Rectal smooth muscle tissue (tissue), 1 donor: ENCODE data around the gene MUSTN1.

Experiments used
- H3K27ac ChIP-seq: one replicate; pipeline ENCODE4 v1.7.0; 2013; ENCODE audit warnings: low read depth, low read length, inconsistent platforms
- H3K27me3 ChIP-seq: one replicate; pipeline ENCODE4 v1.7.0; 2013; ENCODE audit warnings: low read length; ENCODE audit not compliant: control insufficient read depth, insufficient read depth
- H3K36me3 ChIP-seq: one replicate; pipeline ENCODE4 v1.7.0; 2013; ENCODE audit warnings: low read length; ENCODE audit not compliant: control insufficient read depth, insufficient read depth
- H3K4me1 ChIP-seq: one replicate; pipeline ENCODE4 v1.7.0; 2013; ENCODE audit warnings: low read length; ENCODE audit not compliant: control insufficient read depth, insufficient read depth
- H3K4me3 ChIP-seq: one replicate; pipeline ENCODE4 v1.7.0; 2013; ENCODE audit warnings: low read length
- H3K9ac ChIP-seq: one replicate; pipeline ENCODE4 v1.7.0; 2013; ENCODE audit warnings: low read length

MUSTN1 gene

DNA sequence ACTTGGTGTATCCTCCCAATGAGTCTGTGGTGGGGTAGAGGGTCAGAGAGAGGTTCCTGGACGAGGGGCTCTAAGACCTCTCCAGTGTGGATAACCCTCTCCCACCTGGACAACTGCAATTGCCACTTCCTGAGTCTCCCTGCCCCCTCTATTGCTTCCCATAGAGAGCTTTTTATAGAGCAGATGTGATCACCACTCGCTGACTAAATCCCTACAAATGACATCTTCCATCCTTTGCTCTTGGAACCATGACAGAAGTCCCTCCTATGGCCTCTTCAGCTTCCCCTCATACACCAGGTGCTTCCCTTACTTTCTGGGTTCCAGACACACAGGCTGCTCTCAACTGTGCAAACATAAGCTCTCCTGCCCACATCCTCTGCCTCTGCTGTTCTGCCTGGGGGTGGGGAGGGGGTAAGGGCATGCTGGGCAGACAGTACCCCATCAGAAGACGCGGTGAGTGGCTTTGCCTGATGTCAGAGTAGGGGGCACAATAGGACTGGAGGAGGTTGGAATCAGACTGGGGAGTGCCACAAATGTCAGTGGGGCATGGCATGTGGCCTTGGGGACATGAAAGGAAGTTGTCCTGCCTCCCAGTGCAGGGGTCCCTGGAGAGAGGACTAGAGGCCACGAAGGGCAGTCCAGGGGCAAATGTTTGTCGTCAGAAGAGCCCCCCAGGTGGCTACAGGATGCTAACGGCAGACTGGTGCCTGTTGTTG lies 25.0 kb downstream of the MUSTN1 start:
- no peaks in the 10 kb centered on the region for H3K27me3 ChIP-seq
- no peak overlapping the region for H3K4me3 ChIP-seq
- no peak overlapping the region for H3K9ac ChIP-seq
- no peaks in the 10 kb centered on the region for H3K36me3 ChIP-seq
- H3K27ac ChIP-seq = no peak overlapping the region
- no peaks in the 10 kb centered on the region for H3K4me1 ChIP-seq

DNA sequence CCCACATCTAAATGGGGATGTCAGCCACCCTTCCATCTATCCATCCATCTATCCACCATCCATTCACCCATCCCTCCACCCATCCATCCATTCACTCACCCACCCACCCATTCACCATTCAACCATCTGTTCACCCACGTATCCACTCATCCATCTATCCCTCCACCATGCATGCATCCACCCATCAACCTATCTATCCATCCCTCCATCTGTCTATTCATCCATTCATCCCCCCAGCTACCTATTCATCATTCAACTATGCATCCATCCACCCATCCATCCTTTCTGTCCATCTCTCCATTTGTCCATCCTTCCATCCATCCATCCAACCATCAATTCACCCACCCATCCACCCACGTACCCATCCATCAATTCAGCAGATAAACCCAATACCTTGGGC lies 25.7 kb downstream of the MUSTN1 start:
- Histone ChIP-seq H3K27ac (no peak overlapping the region), H3K27me3 (no peaks in the 10 kb centered on the region)

DNA sequence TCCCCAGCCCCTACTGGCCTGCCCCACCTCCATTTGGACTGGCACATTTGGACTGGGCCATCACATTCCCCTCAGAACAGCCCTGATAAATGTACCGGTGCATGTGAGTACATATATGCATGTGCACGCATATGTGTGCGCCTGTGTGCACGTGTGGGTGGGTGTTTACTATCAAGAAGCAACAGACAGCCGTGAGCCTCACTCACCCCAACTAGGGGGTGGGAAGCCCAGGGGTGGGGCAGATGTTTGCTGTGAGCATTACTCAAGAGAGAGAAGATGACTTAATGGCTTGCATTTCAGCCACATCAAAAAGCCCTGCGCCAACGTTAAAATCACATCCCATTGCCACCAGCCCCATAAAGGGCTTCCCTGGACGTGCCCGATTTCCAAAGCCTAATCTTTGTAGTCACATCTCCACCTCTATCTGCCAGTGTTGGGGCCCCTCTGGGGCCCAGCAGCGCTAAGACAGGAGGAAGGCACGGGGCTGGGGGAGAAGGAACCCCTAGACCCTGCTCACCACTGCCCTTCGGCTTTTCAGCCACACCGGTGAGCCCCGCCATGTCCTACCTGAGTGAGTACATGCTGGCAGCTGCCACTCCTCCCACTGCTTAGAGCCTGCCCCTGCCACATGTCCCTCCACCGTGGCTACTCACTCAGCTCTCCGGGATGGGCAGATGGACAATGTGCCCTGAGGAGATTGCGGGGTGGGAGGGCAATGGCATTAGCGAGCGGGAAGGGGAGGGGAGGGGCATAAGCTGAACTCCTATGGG lies 29.4 kb downstream of the MUSTN1 start:
- Histone ChIP-seq H3K27me3 (no peaks in the 10 kb centered on the region), H3K4me3 (no peak overlapping the region), H3K4me1 (no peaks in the 10 kb centered on the region), H3K36me3 (no peaks in the 10 kb centered on the region), H3K9ac (no peak overlapping the region), H3K27ac (no peak overlapping the region)

More for the DNA sequence above, 25.7 kb downstream of the MUSTN1 start:
- Histone ChIP-seq H3K9ac (no peak overlapping the region), H3K4me1 (no peaks in the 10 kb centered on the region), H3K4me3 (no peak overlapping the region), H3K36me3 (no peaks in the 10 kb centered on the region)

DNA sequence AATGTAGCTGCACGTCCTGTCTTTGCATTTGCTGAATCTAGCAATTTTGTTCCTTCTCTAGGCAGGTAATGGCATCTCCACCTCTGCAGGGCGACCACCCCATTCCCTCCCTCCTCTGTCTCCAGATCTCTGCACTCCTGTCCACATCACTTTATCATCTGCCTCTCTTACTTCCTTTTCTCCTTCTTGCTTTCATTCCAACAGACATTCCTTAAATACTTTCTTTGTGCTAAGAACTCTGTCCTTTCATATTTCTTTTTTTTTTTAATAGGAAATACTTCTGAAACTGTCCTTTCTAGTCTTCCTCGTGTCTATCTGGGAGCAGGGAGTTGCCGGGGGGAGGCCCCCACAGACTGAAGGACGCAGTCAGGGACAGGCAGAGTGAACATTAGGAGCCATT lies 33.0 kb downstream of the MUSTN1 start:
- H3K4me1 ChIP-seq = no peaks in the 10 kb centered on the region
- no peaks in the 10 kb centered on the region for H3K27me3 ChIP-seq
- no peak overlapping the region for H3K4me3 ChIP-seq
- no peaks in the 10 kb centered on the region for H3K36me3 ChIP-seq
- no peak overlapping the region for H3K27ac ChIP-seq
- no peak overlapping the region for H3K9ac ChIP-seq

DNA sequence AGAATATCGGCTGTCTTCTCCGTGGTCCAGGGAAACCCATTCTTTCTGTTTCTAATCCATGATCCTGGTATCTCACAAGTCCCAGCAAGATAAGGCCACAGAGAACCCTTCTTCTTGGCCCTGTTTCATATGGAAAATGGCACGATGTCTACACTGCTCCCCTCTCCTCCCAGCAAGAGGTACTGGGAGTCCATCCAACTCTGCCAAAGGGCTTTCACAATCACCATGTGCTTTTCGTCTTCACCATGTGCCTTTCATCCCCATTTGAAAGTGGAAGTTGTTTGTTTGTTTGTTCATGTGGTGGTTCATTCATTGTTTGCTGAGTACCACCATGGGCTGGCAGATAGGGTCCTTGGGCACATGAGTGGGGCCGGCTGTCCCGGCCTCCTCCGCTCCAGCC lies 34.7 kb downstream of the MUSTN1 start:
- Histone ChIP-seq H3K4me1 (no peaks in the 10 kb centered on the region), H3K36me3 (no peaks in the 10 kb centered on the region), H3K27ac (no peak overlapping the region), H3K9ac (no peak overlapping the region), H3K27me3 (no peaks in the 10 kb centered on the region), H3K4me3 (no peak overlapping the region)

DNA sequence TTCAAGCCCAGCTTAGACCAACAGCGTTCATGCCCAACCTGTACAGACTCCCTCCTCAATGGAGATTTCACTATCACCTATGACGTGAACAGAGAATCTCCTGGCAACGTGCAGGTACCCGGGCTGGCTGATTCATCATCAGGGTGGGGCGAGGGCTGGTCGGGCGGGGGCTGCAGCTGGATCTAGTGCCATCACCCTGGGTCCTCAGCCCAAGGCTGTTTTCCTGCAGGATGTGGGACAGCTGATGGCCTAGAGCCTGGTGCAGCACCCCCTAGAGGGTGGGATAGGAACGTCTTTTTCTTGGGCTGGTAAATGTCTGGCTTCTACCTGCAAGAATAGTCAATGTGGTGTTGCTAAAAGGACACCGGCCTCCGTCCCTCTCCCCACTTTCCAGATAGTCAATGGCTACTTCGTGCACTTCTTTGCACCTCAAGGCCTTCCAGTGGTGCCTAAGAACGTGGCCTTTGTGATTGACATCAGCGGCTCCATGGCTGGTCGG lies 35.8 kb downstream of the MUSTN1 start:
- Histone ChIP-seq H3K27ac (no peak overlapping the region), H3K4me1 (no peaks in the 10 kb centered on the region), H3K36me3 (no peaks in the 10 kb centered on the region), H3K4me3 (no peak overlapping the region), H3K27me3 (no peaks in the 10 kb centered on the region), H3K9ac (no peak overlapping the region)

DNA sequence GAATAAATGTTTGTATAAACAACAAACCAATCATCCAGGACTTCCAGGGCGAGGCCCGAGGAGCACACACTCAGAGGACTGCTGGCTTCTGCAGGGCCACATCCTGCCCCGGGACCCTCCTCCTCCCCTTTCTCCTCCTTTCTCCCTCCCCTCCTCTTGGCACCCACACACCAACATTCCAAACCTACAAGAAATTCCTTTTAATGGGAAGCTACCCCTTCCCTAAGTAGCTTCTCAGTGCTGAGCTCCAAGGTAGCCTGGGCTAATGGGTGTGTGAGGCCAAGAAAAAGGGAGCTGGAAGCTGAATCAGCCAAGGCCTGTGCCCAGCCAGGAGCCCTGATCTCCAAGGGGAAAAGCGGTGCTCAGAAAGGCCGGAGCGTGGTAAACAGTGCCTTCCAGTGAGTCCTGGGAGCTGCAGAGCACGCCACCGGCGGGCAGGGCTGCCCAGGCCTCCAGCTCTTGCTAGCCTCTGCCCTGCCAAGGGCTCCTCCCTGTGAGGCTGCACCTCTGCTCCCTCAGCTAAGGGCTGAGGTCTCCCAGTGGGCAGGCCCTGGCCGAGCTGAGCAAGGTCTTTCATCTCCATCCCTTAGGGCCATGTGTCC lies 36.3 kb downstream of the MUSTN1 start:
- Histone ChIP-seq H3K36me3 (no peaks in the 10 kb centered on the region), H3K27me3 (no peaks in the 10 kb centered on the region), H3K4me1 (no peaks in the 10 kb centered on the region), H3K4me3 (no peak overlapping the region), H3K27ac (no peak overlapping the region), H3K9ac (no peak overlapping the region)

DNA sequence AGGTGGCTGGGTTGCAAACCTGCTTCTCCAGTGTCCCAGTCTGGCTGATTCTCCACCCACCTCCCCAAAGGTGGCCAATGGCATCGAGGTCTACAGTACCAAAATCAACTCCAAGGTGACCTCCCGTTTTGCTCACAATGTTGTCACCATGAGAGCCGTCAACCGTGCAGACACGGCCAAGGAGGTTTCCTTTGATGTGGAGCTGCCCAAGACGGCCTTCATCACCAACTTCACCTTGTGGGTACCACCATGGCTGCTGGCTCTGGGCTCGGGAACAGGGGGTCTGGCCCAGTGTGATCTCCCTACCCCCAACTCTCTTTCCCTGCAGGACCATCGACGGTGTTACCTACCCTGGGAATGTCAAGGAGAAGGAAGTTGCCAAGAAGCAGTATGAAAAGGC lies 38.4 kb downstream of the MUSTN1 start:
- Histone ChIP-seq H3K27ac (no peak overlapping the region), H3K4me1 (no peaks in the 10 kb centered on the region), H3K36me3 (no peaks in the 10 kb centered on the region), H3K4me3 (no peak overlapping the region), H3K9ac (no peak overlapping the region), H3K27me3 (no peaks in the 10 kb centered on the region)

DNA sequence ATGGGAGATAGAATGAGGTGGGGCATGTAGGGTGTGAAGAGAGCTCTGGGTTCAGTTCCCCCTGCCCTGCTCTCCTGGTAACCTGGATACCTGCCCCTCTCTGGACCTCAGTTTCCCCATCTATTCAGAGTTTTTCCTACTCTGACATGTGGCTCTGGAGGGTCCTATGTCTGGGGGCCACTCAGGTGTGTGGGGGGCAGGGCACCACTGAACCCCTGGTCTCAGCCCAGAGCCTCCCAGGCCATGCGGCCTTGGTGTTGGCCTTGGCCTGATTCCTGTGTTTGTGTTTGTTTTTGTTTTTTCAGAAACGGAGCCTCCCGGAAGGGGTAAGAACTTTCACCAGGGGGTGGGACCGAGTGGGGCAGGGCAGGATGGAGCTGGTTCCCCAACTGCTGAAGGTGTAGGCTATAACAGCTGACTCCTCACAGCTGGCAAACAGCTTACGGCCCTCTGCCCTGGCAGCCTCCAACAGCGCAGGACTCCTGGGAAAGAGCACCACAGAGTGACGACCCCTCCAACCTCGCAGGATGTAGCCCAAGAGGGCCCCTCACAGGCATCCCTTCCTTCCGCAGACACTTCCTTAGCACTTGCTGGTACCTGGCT lies 39.4 kb downstream of the MUSTN1 start:
- no peaks in the 10 kb centered on the region for H3K4me1 ChIP-seq
- H3K9ac ChIP-seq = no peak overlapping the region
- H3K36me3 ChIP-seq = no peaks in the 10 kb centered on the region
- no peak overlapping the region for H3K4me3 ChIP-seq
- H3K27me3 ChIP-seq = no peaks in the 10 kb centered on the region
- no peak overlapping the region for H3K27ac ChIP-seq

DNA sequence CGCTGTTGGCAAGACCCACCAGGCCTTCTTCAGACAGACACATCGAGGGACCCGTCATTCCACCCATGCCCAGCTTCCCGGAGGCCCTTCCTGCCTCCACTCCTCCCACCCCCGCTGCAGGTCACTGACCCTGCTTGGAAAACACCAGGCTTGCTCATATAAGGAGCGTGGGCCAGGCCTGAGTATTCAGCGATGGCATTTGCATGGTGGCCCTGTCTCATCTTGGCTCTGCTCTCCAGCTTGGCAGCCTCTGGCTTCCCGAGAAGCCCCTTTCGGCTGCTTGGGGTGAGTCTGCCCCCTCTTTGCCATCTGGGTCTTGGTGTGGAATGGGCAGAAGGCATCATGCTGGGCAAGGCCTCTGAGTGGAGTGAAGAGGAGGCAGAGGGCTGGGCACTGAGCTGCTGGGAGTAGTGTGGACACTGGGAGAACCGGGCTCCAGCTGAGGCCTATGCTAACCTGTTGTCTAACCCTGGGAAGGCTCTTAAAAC lies 40.2 kb downstream of the MUSTN1 start, which contains the start of gene ITIH3:
Gene ITIH3 (plus strand): TSS at position 185 of the 488 bp plus-strand sequence. CDS start 8 bp downstream, at position 193.
- Histone ChIP-seq H3K9ac (no peak within 1 kb of the TSS), H3K36me3 (no peaks in the 10 kb centered on the region), H3K4me3 (no peak within 1 kb of the TSS), H3K27ac (no peak within 1 kb of the TSS), H3K27me3 (no peaks in the 10 kb centered on the region), H3K4me1 (no peaks in the 10 kb centered on the region)

DNA sequence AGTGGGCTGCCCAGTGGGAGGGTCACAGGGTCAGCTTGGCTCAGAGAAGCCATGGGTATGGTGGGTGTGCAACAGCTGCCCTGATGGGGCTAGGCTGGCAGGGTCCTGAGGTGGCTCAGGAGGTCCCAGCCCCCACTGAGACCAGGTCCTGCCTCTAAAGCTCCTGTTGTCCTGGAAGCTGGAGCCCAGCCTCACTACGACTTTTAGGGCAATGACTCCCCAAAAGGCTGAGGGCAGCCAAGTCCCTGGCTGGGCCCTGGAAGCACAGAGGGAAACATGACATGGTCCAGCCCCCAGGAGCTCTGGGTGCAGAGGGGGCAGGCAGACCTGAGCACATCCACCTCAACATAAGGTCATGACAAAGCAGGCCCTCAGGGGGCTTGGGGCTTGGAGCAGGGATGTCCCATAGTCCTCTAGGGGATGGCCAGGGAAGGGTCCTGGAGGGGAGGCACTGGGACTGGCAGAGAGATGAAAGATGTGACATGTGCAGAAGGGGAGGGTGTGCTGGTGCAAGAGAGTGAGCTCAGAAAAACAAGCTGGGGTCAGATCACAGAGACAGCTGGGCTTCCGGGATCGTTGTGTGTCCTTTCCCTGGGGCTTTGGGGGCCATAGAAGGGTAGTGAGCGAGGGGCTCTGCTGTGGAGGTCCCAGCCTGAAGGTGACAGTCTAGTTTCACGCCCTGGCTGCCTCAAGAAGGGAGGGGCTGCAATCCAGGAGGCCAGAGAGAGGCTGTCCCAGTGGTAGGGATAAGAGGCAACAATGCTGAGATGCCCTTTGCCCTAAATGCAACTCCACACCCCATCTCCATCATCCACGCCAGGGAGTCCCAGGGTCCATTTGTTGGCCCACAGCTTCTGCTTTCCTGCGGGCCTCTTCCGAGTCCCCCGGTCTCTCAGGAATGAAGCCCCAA lies 40.9 kb downstream of the MUSTN1 start:
- Histone ChIP-seq H3K27ac (no peak overlapping the region), H3K4me3 (no peak overlapping the region), H3K9ac (no peak overlapping the region), H3K4me1 (no peaks in the 10 kb centered on the region), H3K27me3 (no peaks in the 10 kb centered on the region), H3K36me3 (no peaks in the 10 kb centered on the region)
